Mesenteric fat pad (tissue), 1 donor: ENCODE measurements around the gene COASY. TPM values are rescaled to one million over a fixed set of nuclear protein-coding genes. Genes with fewer than 3 reads are reported as not detected.
"Not testable (repeated sequence)": the region's sequence is repeated elsewhere in the genome, so short reads cannot be mapped to it uniquely, and the experiment has no call there.

Experiments used
- DNase-seq: peaks from one replicate; pipeline ENCODE4 v3.0.0-alpha.2; 2020; ENCODE audit warnings: low spot score
- microRNA-seq: library from miRNA; unstranded; fragments of <30 nt; microRNA quantifications from one replicate; pipeline ENCODE4 v1.2.0, GENCODE V29; 2020; ENCODE audit warnings: borderline number of aligned reads
- total RNA-seq: library from RNA; stranded (reverse); fragmentation: NEBNext Ultra II Directional; extraction: Animal tissue kit (Norgen Biotek cat#: 25700); gene quantifications from one replicate; pipeline ENCODE4 v1.2.1, GENCODE V29; 2021
- donor health status: DM: yes; HTN: yes; CAD: no.

COASY gene
- total RNA-seq, 1 donor from 2014 or later: 57.3 TPM

- not testable (repeated sequence) for DNase-seq
Observed at GRCh38 chr17:42609814-42610801, 48.2 kb downstream of the COASY start.

- DNase-seq: no peak
Observed at GRCh38 chr17:42612013-42612412, 50.1 kb downstream of the COASY start.

GRCh38 chr17:42613699-42614295, 51.8 kb downstream of the COASY start:
- DNase-seq: peak; percentile 82

Small RNA genes lying within 50 kb of the gene (microRNA-seq; reads per million reads assigned to microRNA genes)
- 2.9 reads per million for gene MIR5010

Other genes starting within 250 kb of the COASY start
- gene STAT3, start 173.7 kb upstream of the COASY start, total RNA-seq: 353 TPM
- 681 TPM for gene CAVIN1, start 138.9 kb upstream of the COASY start, total RNA-seq
- 84.1 TPM for gene ATP6V0A1, start 103.3 kb upstream of the COASY start, total RNA-seq
- gene NAGLU, start 25.9 kb upstream of the COASY start, total RNA-seq: 58.7 TPM
- 3.2 TPM for gene HSD17B1, start 9.2 kb upstream of the COASY start, total RNA-seq
- gene MLX, start 5.0 kb downstream of the COASY start, total RNA-seq: 50.6 TPM
- gene PSMC3IP, start 15.6 kb downstream of the COASY start, total RNA-seq: 2.2 TPM
- 63.9 TPM for gene RETREG3, start 47.2 kb downstream of the COASY start, total RNA-seq
- gene TUBG1, start 47.5 kb downstream of the COASY start, total RNA-seq: 45.2 TPM
- gene TUBG2, start 97.1 kb downstream of the COASY start, total RNA-seq: 17.6 TPM
- gene PLEKHH3, start 114.8 kb downstream of the COASY start, total RNA-seq: 16.8 TPM
- gene CCR10, start 119.7 kb downstream of the COASY start, total RNA-seq: 1.2 TPM
- 3.7 TPM for gene CNTNAP1, start 120.4 kb downstream of the COASY start, total RNA-seq
- gene EZH1, start 182.9 kb downstream of the COASY start, total RNA-seq: 50.5 TPM
- gene RAMP2, start 199.1 kb downstream of the COASY start, total RNA-seq: 58.2 TPM
- gene VPS25, start 211.3 kb downstream of the COASY start, total RNA-seq: 41.1 TPM
- not detected for gene WNK4, start 218.5 kb downstream of the COASY start, total RNA-seq
- gene COA3, start 236.6 kb downstream of the COASY start, total RNA-seq: 56.7 TPM
- not detected for gene CNTD1, start 236.7 kb downstream of the COASY start, total RNA-seq